Stimulated activated naive B cell treated with anti-CD40 and anti-IgM and Interleukin-4, amounts not matched to agents 10 μg/mL and 1 μg/mL and 100 μg/mL, for 72 hours (primary cell): Measurements from ENCODE around the gene PACSIN1.

ENCODE experiments used
- ATAC-seq, 2 donors: fragments of 150-1000 bp; cut with Tn5 transposase; replicated peaks; 2 replicates each; pipeline ENCODE4 v1.10.0; 2021; ENCODE audit warnings: moderate library complexity in 1 of 2
- DNase-seq: peaks from one replicate; pipeline ENCODE4 v3.0.0; 2021
- H3K27ac Mint-ChIP-seq: one replicate; pipeline ENCODE4 v1.8.0; 2022; ENCODE audit warnings: mild to moderate bottlenecking, mixed read lengths
- H3K27me3 Mint-ChIP-seq, 2 donors: one replicate each; pipeline ENCODE4 v1.8.0; 2022; ENCODE audit warnings: mixed read lengths in 2 of 2
- H3K36me3 Mint-ChIP-seq, 2 donors: one replicate each; pipeline ENCODE4 v1.8.0; 2022; ENCODE audit warnings: mixed read lengths in 2 of 2, mild to moderate bottlenecking in 1 of 2
- H3K4me1 Mint-ChIP-seq, 2 donors: one replicate each; pipeline ENCODE4 v1.8.0; 2022; ENCODE audit warnings: mixed read lengths in 2 of 2, mild to moderate bottlenecking in 1 of 2
- H3K4me3 Mint-ChIP-seq, 2 donors: one replicate each; pipeline ENCODE4 v1.8.0; 2022; ENCODE audit warnings: mild to moderate bottlenecking in 2 of 2, mixed read lengths in 2 of 2, moderate library complexity in 1 of 2
- H3K9me3 Mint-ChIP-seq, 2 donors: one replicate each; pipeline ENCODE4 v1.8.0; 2022; ENCODE audit warnings: mixed read lengths in 2 of 2, mild to moderate bottlenecking in 1 of 2

Gene PACSIN1

GRCh38 chr6:34519971-34520644 lies 54.2 kb downstream of the PACSIN1 start:
- Mint-ChIP-seq H3K9me3 (no peaks in the 10 kb centered on the region), H3K27me3 (peaks cover 14 to 23% of the 10 kb centered on the region in 2 donors), H3K4me1 (peaks cover 9 to 10% of the 10 kb centered on the region in 2 donors), H3K27ac (no peak overlapping the region), H3K36me3 (no peaks in the 10 kb centered on the region), H3K4me3 (no peak overlapping the region)
- no peak for ATAC-seq
- no peak for DNase-seq

- Mint-ChIP-seq H3K27me3 (peaks cover 8 to 16% of the 10 kb centered on the region in 2 donors), H3K4me3 (no peak overlapping the region), H3K4me1 (peaks cover 9 to 10% of the 10 kb centered on the region in 2 donors), H3K36me3 (no peaks in the 10 kb centered on the region), H3K9me3 (no peaks in the 10 kb centered on the region), H3K27ac (no peak overlapping the region)
- no peak for DNase-seq
- ATAC-seq = no peak
Observed at GRCh38 chr6:34520645-34521462, 55.0 kb downstream of the PACSIN1 start.

GRCh38 chr6:34521463-34522285 lies 55.8 kb downstream of the PACSIN1 start:
- peak; percentile 38 to 47 for ATAC-seq
- no peak for DNase-seq
- no peak overlapping the region for H3K4me3 Mint-ChIP-seq
- peaks cover 8 to 12% of the 10 kb centered on the region in 2 donors for H3K27me3 Mint-ChIP-seq
- H3K4me1 Mint-ChIP-seq = peaks cover 10 to 15% of the 10 kb centered on the region in 2 donors
- H3K36me3 Mint-ChIP-seq = no peaks in the 10 kb centered on the region
- no peaks in the 10 kb centered on the region for H3K9me3 Mint-ChIP-seq
- no peak overlapping the region for H3K27ac Mint-ChIP-seq

GRCh38 chr6:34522761-34523160 lies 56.9 kb downstream of the PACSIN1 start:
- H3K4me1 Mint-ChIP-seq = peaks cover 12 to 15% of the 10 kb centered on the region in 2 donors
- no peaks in the 10 kb centered on the region for H3K9me3 Mint-ChIP-seq
- H3K4me3 Mint-ChIP-seq = no peak overlapping the region
- ATAC-seq = no peak
- no peak overlapping the region for H3K27ac Mint-ChIP-seq
- H3K36me3 Mint-ChIP-seq = no peaks in the 10 kb centered on the region
- H3K27me3 Mint-ChIP-seq = peaks cover 0 to 6% of the 10 kb centered on the region in 2 donors
- DNase-seq = no peak

GRCh38 chr6:34523441-34524206 lies 57.7 kb downstream of the PACSIN1 start:
- Mint-ChIP-seq H3K4me1 (peaks cover 13 to 15% of the 10 kb centered on the region in 2 donors), H3K4me3 (no peak overlapping the region), H3K9me3 (no peaks in the 10 kb centered on the region), H3K27me3 (peaks cover 0 to 5% of the 10 kb centered on the region in 2 donors), H3K27ac (no peak overlapping the region), H3K36me3 (no peaks in the 10 kb centered on the region)
- no peak for DNase-seq
- ATAC-seq = no peak

- no peaks in the 10 kb centered on the region for H3K27me3 Mint-ChIP-seq
- H3K27ac Mint-ChIP-seq = peak overlapping the region; percentile 9
- peaks cover 13 to 15% of the 10 kb centered on the region in 2 donors for H3K4me1 Mint-ChIP-seq
- no peaks in the 10 kb centered on the region for H3K36me3 Mint-ChIP-seq
- H3K4me3 Mint-ChIP-seq = no peak overlapping the region
- H3K9me3 Mint-ChIP-seq = no peaks in the 10 kb centered on the region
- DNase-seq (no peak), ATAC-seq (no peak)
Observed at GRCh38 chr6:34524499-34524898, 58.6 kb downstream of the PACSIN1 start.

GRCh38 chr6:34524971-34525370 lies 59.1 kb downstream of the PACSIN1 start:
- H3K27ac Mint-ChIP-seq = peak overlapping the region; percentile 9
- no peak for DNase-seq
- ATAC-seq = no peak
- no peaks in the 10 kb centered on the region for H3K9me3 Mint-ChIP-seq
- H3K4me3 Mint-ChIP-seq = no peak overlapping the region
- H3K4me1 Mint-ChIP-seq = peaks cover 13 to 15% of the 10 kb centered on the region in 2 donors
- no peaks in the 10 kb centered on the region for H3K27me3 Mint-ChIP-seq
- H3K36me3 Mint-ChIP-seq = no peaks in the 10 kb centered on the region

- H3K27me3 Mint-ChIP-seq = no peaks in the 10 kb centered on the region
- no peak for DNase-seq
- no peak for ATAC-seq
- peak overlapping the region in 1 of 2 donors; percentile 29 for H3K4me3 Mint-ChIP-seq
- H3K27ac Mint-ChIP-seq = no peak overlapping the region
- no peaks in the 10 kb centered on the region for H3K9me3 Mint-ChIP-seq
- H3K4me1 Mint-ChIP-seq = peaks cover 13 to 15% of the 10 kb centered on the region in 2 donors
- H3K36me3 Mint-ChIP-seq = no peaks in the 10 kb centered on the region
Observed at GRCh38 chr6:34525431-34526175, 59.7 kb downstream of the PACSIN1 start.

- Mint-ChIP-seq H3K27ac (no peak overlapping the region), H3K9me3 (no peaks in the 10 kb centered on the region), H3K36me3 (no peaks in the 10 kb centered on the region), H3K27me3 (no peaks in the 10 kb centered on the region), H3K4me3 (peak overlapping the region in 1 of 2 donors; percentile 60), H3K4me1 (peaks cover 12 to 14% of the 10 kb centered on the region in 2 donors)
- ATAC-seq (peak in 1 of 2 donors; percentile 16), DNase-seq (no peak)
Observed at GRCh38 chr6:34526241-34526972, 60.5 kb downstream of the PACSIN1 start.

GRCh38 chr6:34526992-34527728 lies 61.3 kb downstream of the PACSIN1 start:
- no peaks in the 10 kb centered on the region for H3K27me3 Mint-ChIP-seq
- peaks cover 7 to 9% of the 10 kb centered on the region in 2 donors for H3K4me1 Mint-ChIP-seq
- H3K4me3 Mint-ChIP-seq = peak overlapping the region; percentile 36 to 60
- DNase-seq (peak; percentile 89), ATAC-seq (peak; percentile 97 to 98)
- no peaks in the 10 kb centered on the region for H3K9me3 Mint-ChIP-seq
- no peaks in the 10 kb centered on the region for H3K36me3 Mint-ChIP-seq
- peak overlapping the region; percentile 42 for H3K27ac Mint-ChIP-seq

GRCh38 chr6:34527751-34528670 lies 62.1 kb downstream of the PACSIN1 start:
- no peak overlapping the region for H3K4me3 Mint-ChIP-seq
- H3K27ac Mint-ChIP-seq = peak overlapping the region; percentile 63

More at GRCh38 chr6:34527751-34528670, 62.1 kb downstream of the PACSIN1 start:
- Mint-ChIP-seq H3K4me1 (peaks cover 7 to 8% of the 10 kb centered on the region in 2 donors), H3K27me3 (no peaks in the 10 kb centered on the region), H3K36me3 (no peaks in the 10 kb centered on the region), H3K9me3 (no peaks in the 10 kb centered on the region)
- DNase-seq (no peak), ATAC-seq (no peak)
